ENCODE data around the gene VAV3. TPM values are rescaled to one million over a fixed set of nuclear protein-coding genes. Genes with fewer than 3 reads are reported as not detected.

The VAV3 gene
- total and polyA plus RNA-seq, 2 of the 8 experiments (the other 6 are each of a cell fraction or from before 2014, with no cell fraction given), result 2.9 to 7.9 TPM

DNA sequence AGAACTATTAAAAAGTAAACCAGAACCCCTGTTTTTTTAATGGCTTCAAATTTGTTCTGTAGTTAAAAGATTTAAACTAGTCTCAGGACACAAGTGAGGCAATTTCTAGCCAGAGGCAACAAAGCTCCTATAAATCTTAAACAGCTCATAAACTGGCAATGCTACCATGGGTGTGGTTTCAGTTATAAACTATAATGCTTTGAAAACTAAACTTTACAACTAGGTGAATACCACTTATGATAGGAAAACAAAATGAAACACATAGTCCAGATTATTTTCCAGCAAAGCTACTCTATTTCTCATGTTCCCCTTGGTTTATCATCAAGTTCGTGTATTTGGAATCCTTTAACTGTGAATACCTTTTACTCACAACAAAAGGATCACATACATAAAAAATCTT, 282.5 kb downstream of the VAV3 start:
- Histone ChIP-seq H4K8ac (ENCODE audit: extremely low read depth, insufficient read depth, low read length) (no peak overlapping the region), H3K4me2 (ENCODE audit: insufficient read depth in 1 of 2, low read depth in 2 of 2, low read length in 2 of 2) (no peak overlapping the region)
- CTCF ChIA-PET (ENCODE audit: partially characterized antibody), result no interaction called here
- no peak for TF ChIP-seq SIRT6 (IDR thresholded peaks at IDR 0.05; ENCODE audit: low read length)
- no peak for TF ChIP-seq POU5F1 (IDR thresholded peaks at IDR 0.05; ENCODE audit: low read depth, low read length)
- no peak for TF ChIP-seq NANOG (IDR thresholded peaks at IDR 0.05; ENCODE audit: insufficient read depth, low read depth, low read length, poor library complexity, severe bottlenecking)
- TF ChIP-seq SRF (IDR thresholded peaks at IDR 0.05; ENCODE audit: low read depth, low read length), result no peak
- TF ChIP-seq RNF2 (IDR thresholded peaks at IDR 0.05; ENCODE audit: borderline replicate concordance, low read depth, low read length, missing control alignments, poor library complexity, severe bottlenecking), result no peak

More for the DNA sequence above, 282.5 kb downstream of the VAV3 start:
- no peak overlapping the region for H2AK5ac ChIP-seq (ENCODE audit: low read depth, low read length)
- H2BK15ac ChIP-seq (ENCODE audit: low read length), result no peak overlapping the region
- no peak overlapping the region for H2BK5ac ChIP-seq (ENCODE audit: low read depth, low read length)
- H3K4me3 ChIP-seq (ENCODE audit: extremely low read depth in 1 of 4, insufficient read depth in 2 of 4, low read depth in 3 of 4, low read length in 4 of 4), result no peak overlapping the region
- H3K27me3 ChIP-seq (replicated peaks in 1 of 4; ENCODE audit: control insufficient read depth in 3 of 4, extremely low read depth in 1 of 4, insufficient read depth in 3 of 4, low read length in 3 of 4), result no peaks in the 10 kb centered on the region
- FAIRE-seq (no peak), DNase-seq (ENCODE audit: low read depth in 1 of 2, low spot score in 2 of 2) (no peak)
- H3K23me2 ChIP-seq (ENCODE audit: low read depth, low read length), result no peaks in the 10 kb centered on the region
- no peak overlapping the region for H2BK120ac ChIP-seq (replicated peaks; ENCODE audit: low read depth, low read length)
- H4K91ac ChIP-seq (replicated peaks; ENCODE audit: insufficient read length, low read length), result no peak overlapping the region
- no peaks in the 10 kb centered on the region for H3K79me1 ChIP-seq (ENCODE audit: low read depth, low read length)
- no peak overlapping the region for H2BK12ac ChIP-seq (ENCODE audit: low read depth, low read length)
- H3K27ac ChIP-seq (ENCODE audit: low read depth, low read length), result no peak overlapping the region
- no peak overlapping the region for H3K56ac ChIP-seq (replicated peaks; ENCODE audit: insufficient read length, low read depth, low read length)
- H3K14ac ChIP-seq (ENCODE audit: insufficient read length), result no peak overlapping the region
- WGBS, 2 experiments (ENCODE audit: extremely low coverage in 1 of 2, insufficient coverage in 1 of 2, insufficient read length in 1 of 2, insufficient replicate concordance in 2 of 2, low coverage in 1 of 2, low lambda C conversion rate in 2 of 2, missing lambda C conversion rate in 1 of 2), result 96% methylated on average over 1 of the region's 1 CpG; no CpG with 5 or more reads in 1 of the 2 experiments
- H3K9ac ChIP-seq (replicated peaks in 1 of 4; ENCODE audit: extremely low read depth in 1 of 4, low read depth in 3 of 4, low read length in 3 of 4), result no peak overlapping the region
- no peak overlapping the region for H3K23ac ChIP-seq (ENCODE audit: insufficient read length)
- no peaks in the 10 kb centered on the region for H3K36me3 ChIP-seq (ENCODE audit: control insufficient read depth in 2 of 4, insufficient read depth in 4 of 4, low read length in 3 of 4)
- H4K5ac ChIP-seq (ENCODE audit: insufficient read length, low read depth, low read length), result no peak overlapping the region
- POLR2A ChIA-PET (ENCODE audit: partially characterized antibody), result no interaction called here
- no peak overlapping the region for H3K18ac ChIP-seq (ENCODE audit: extremely low read depth, low read length)
- peaks cover 0 to 3% (median 0%) of the 10 kb centered on the region in 4 experiments; a peak in 1 of 7 replicates for H3K4me1 ChIP-seq (replicated peaks in 1 of 4; ENCODE audit: control insufficient read depth in 3 of 4, insufficient read depth in 4 of 4, low read length in 3 of 4)
- H4K20me1 ChIP-seq (replicated peaks in 1 of 2; ENCODE audit: control insufficient read depth in 1 of 2, insufficient read depth in 2 of 2, low read length in 2 of 2), result no peaks in the 10 kb centered on the region
- H3K79me2 ChIP-seq (ENCODE audit: control insufficient read depth in 1 of 2, insufficient read depth in 2 of 2, low read length in 2 of 2), result no peaks in the 10 kb centered on the region
- no peaks in the 10 kb centered on the region for H3K9me3 ChIP-seq (ENCODE audit: insufficient read depth in 2 of 2, low read depth in 1 of 2, low read length in 1 of 2)
- no peak overlapping the region for H2BK20ac ChIP-seq (ENCODE audit: low read length)
- H2AFZ ChIP-seq (ENCODE audit: low read length), result no peak overlapping the region
- H3K4ac ChIP-seq (replicated peaks; ENCODE audit: insufficient read length, low read depth, low read length), result no peak overlapping the region
